ENCODE measurements around the gene ADAMTS2.

DNA sequence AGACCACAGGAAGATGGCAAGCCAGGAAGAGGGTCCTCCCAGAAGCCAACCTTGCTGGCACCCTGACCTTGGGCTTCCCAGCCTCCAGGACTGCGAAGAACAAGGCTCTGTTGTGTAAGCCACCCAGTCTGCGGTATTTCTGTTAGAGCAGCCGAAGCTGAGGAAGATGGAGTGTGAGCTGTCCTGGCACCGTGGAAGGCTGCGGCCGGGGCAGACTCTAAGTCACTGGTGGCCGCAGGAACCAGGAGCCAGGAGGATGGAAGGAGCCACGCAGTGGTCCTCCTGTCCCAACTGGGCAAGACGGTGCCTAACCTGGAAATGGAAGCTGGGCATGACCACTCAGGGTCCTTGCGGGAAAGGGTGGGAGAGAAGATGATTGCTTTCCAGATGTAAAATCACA is 196.0 kb downstream of the ADAMTS2 start:
- TF ChIP-seq EP300 (IDR thresholded peaks at IDR 0.05) (no peak), POLR2AphosphoS5 (IDR thresholded peaks at IDR 0.05) (no peak), POLR2A (IDR thresholded peaks at IDR 0.05) (no peak)
- TF ChIP-seq, protein P1, sequence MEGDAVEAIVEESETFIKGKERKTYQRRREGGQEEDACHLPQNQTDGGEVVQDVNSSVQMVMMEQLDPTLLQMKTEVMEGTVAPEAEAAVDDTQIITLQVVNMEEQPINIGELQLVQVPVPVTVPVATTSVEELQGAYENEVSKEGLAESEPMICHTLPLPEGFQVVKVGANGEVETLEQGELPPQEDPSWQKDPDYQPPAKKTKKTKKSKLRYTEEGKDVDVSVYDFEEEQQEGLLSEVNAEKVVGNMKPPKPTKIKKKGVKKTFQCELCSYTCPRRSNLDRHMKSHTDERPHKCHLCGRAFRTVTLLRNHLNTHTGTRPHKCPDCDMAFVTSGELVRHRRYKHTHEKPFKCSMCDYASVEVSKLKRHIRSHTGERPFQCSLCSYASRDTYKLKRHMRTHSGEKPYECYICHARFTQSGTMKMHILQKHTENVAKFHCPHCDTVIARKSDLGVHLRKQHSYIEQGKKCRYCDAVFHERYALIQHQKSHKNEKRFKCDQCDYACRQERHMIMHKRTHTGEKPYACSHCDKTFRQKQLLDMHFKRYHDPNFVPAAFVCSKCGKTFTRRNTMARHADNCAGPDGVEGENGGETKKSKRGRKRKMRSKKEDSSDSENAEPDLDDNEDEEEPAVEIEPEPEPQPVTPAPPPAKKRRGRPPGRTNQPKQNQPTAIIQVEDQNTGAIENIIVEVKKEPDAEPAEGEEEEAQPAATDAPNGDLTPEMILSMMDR (IDR thresholded peaks at IDR 0.05), result no peak
